ENCODE data around the gene PPP1R14B.

PPP1R14B gene

GRCh38 chr11:64207256-64208085 lies 39.3 kb downstream of the PPP1R14B start:
- peak; percentile 77 for DNase-seq (ENCODE audit: low read depth)
- TF ChIP-seq CTCF (conservative IDR thresholded peaks at IDR 0.05; ENCODE audit: low read length) = no peak; the same call in 1 of the 2 replicates
- H3K4me3 ChIP-seq (ENCODE audit: low read length) = no peak overlapping the region

- no peak within 1 kb of the TSS for H3K4me3 ChIP-seq (ENCODE audit: low read length)
- no peak for TF ChIP-seq CTCF (conservative IDR thresholded peaks at IDR 0.05; ENCODE audit: low read length)
- DNase-seq (ENCODE audit: low read depth) = no peak
These were observed 40.1 kb downstream of the PPP1R14B start, which contains the start of gene FERMT3 for GRCh38 chr11:64206457-64207255. FERMT3 (plus strand) TSS chr11:64206721; CDS start chr11:64207365, 644 bp downstream.

GRCh38 chr11:64204464-64204989 lies 42.2 kb downstream of the PPP1R14B start:
- peak; percentile 79 for TF ChIP-seq CTCF (conservative IDR thresholded peaks at IDR 0.05; ENCODE audit: low read length)
- no peak overlapping the region for H3K4me3 ChIP-seq (ENCODE audit: low read length)
- DNase-seq (ENCODE audit: low read depth) = peak; percentile 95

GRCh38 chr11:64204080-64204440 lies 42.7 kb downstream of the PPP1R14B start:
- no peak for TF ChIP-seq CTCF (conservative IDR thresholded peaks at IDR 0.05; ENCODE audit: low read length)
- no peak for DNase-seq (ENCODE audit: low read depth)

GRCh38 chr11:64203421-64204079 lies 43.2 kb downstream of the PPP1R14B start:
- no peak overlapping the region for H3K4me3 ChIP-seq (ENCODE audit: low read length)
- no peak for TF ChIP-seq CTCF (conservative IDR thresholded peaks at IDR 0.05; ENCODE audit: low read length)
- no peak for DNase-seq (ENCODE audit: low read depth)

More at GRCh38 chr11:64204080-64204440, 42.7 kb downstream of the PPP1R14B start:
- H3K4me3 ChIP-seq (ENCODE audit: low read length) = no peak overlapping the region

GRCh38 chr11:64202992-64203391 lies 43.8 kb downstream of the PPP1R14B start:
- no peak overlapping the region for H3K4me3 ChIP-seq (ENCODE audit: low read length)
- no peak for DNase-seq (ENCODE audit: low read depth)
- no peak for TF ChIP-seq CTCF (conservative IDR thresholded peaks at IDR 0.05; ENCODE audit: low read length)

Measured in AG10803 (cell line).